NT2/D1 (cell line): ENCODE measurements around the gene BLCAP.

ENCODE experiments used
- SUZ12 ChIP-seq: IDR thresholded peaks from 2 replicates; pipeline ENCODE4 v1.6.1; 2011; ENCODE audit not compliant: insufficient read length, insufficient read depth; ENCODE audit errors: extremely low read depth
- ZNF274 ChIP-seq: IDR thresholded peaks from 2 replicates; pipeline ENCODE4 v1.6.1; 2011; ENCODE audit warnings: mild to moderate bottlenecking, low read depth, low read length

DNA sequence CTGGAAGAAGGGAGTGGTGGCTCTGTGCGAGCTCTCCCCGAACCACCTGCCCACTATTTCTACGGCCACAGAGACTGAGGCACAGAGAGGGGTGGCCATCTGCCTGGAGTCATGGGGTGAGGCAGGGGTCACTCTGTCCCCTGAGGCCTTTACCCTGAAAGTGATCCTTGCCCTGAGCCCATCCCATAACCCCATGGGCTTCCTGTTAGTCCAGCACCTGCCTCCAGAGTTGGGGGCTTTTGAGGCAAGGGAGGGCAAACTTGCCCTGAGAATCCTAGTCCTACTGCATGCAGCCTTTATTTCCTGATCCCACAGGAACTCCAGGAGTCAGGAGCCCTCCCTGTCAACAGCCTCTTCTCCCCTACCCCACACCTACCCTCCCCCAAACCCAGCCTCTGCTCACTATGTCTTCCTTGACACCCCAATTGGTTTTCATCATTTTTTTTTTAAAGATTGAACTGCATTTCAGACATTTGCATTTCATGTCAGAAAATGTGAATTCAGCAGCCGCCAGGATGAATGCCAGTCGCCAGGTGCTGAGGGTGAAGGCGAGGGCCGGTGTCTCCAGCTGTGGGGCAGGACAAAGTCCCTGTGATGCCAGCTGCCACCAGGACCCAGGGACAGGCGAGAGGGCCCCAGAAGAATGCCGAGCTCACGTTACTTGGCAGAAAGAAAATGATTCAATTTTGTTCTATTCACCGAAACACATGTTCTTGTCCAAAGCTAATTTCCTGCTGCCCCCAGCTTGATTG lies 54.3 kb downstream of the BLCAP start:
- no peak for TF ChIP-seq ZNF274
- no peak for TF ChIP-seq SUZ12
